ENCODE measurements around the gene MRPL4. TPM values are rescaled to one million over a fixed set of nuclear protein-coding genes. Genes with fewer than 3 reads are reported as not detected.
A peak's percentile ranks its signal among the peaks of the same experiment; 100 is the strongest.

The MRPL4 gene
- polyA plus RNA-seq, 1 of the 3 experiments (the other 2 are of a cell fraction): 110 TPM

- H3K4me3 ChIP-seq (ENCODE audit: low read depth in 2 of 2, low read length in 1 of 2): no peak overlapping the region; a peak in 1 of 4 replicates
- no peaks in the 10 kb centered on the region for H3K27me3 ChIP-seq (ENCODE audit: insufficient read depth)
- H3K9me3 ChIP-seq: no peaks in the 10 kb centered on the region
- H3K9ac ChIP-seq: no peak overlapping the region
- peaks cover 6 to 23% of the 10 kb centered on the region in 2 experiments for H3K36me3 ChIP-seq (replicated peaks in 1 of 2; ENCODE audit: control insufficient read depth in 1 of 2, insufficient read depth in 2 of 2, low read length in 1 of 2)
- DNase-seq: peak; percentile 88
- H3K9me2 ChIP-seq: no peaks in the 10 kb centered on the region
- no peaks in the 10 kb centered on the region for H3K79me2 ChIP-seq (ENCODE audit: insufficient read depth)
- no peak overlapping the region for H3K27ac ChIP-seq (ENCODE audit: low read depth in 2 of 2, low read length in 1 of 2)
- 68% methylated on average over 15 of the region's 32 CpGs for WGBS (ENCODE audit: low lambda C conversion rate)
- TF ChIP-seq CHD2 (IDR thresholded peaks at IDR 0.05; ENCODE audit: low read length, partially characterized antibody) (no peak), RAD21 (IDR thresholded peaks at IDR 0.05; ENCODE audit: low read length) (peak; percentile 73), EP300 (IDR thresholded peaks at IDR 0.05; ENCODE audit: borderline replicate concordance in 1 of 2, low read depth in 1 of 2, low read length in 1 of 2) (no peak), USF2 (IDR thresholded peaks at IDR 0.05; ENCODE audit: borderline replicate concordance, low read depth, low read length) (no peak), SMC3 (IDR thresholded peaks at IDR 0.05; ENCODE audit: low read depth, low read length) (peak; percentile 52), MXI1 (IDR thresholded peaks at IDR 0.05; ENCODE audit: low read depth, low read length) (no peak), NRF1 (IDR thresholded peaks at IDR 0.05; ENCODE audit: low read depth, low read length) (no peak), POLR2AphosphoS5 (IDR thresholded peaks at IDR 0.05; ENCODE audit: low read depth, low read length) (0 out of 2 replicates have a peak, but pooled peaks have one; percentile 9), GABPA (IDR thresholded peaks at IDR 0.05; ENCODE audit: low read depth) (no peak), RFX5 (IDR thresholded peaks at IDR 0.05; ENCODE audit: low read length) (no peak), MEF2A (IDR thresholded peaks at IDR 0.05; ENCODE audit: borderline replicate concordance, low read depth) (no peak), NFIC (IDR thresholded peaks at IDR 0.05; ENCODE audit: borderline replicate concordance) (no peak)
- TF ChIP-seq, protein P1, sequence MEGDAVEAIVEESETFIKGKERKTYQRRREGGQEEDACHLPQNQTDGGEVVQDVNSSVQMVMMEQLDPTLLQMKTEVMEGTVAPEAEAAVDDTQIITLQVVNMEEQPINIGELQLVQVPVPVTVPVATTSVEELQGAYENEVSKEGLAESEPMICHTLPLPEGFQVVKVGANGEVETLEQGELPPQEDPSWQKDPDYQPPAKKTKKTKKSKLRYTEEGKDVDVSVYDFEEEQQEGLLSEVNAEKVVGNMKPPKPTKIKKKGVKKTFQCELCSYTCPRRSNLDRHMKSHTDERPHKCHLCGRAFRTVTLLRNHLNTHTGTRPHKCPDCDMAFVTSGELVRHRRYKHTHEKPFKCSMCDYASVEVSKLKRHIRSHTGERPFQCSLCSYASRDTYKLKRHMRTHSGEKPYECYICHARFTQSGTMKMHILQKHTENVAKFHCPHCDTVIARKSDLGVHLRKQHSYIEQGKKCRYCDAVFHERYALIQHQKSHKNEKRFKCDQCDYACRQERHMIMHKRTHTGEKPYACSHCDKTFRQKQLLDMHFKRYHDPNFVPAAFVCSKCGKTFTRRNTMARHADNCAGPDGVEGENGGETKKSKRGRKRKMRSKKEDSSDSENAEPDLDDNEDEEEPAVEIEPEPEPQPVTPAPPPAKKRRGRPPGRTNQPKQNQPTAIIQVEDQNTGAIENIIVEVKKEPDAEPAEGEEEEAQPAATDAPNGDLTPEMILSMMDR (IDR thresholded peaks at IDR 0.05): peak; percentile 73
- H4K20me1 ChIP-seq (ENCODE audit: insufficient read depth): no peaks in the 10 kb centered on the region
- peaks cover 10% of the 10 kb centered on the region for H3F3A ChIP-seq (replicated peaks; ENCODE audit: insufficient read depth)
- H2AFZ ChIP-seq (ENCODE audit: low read depth): no peak overlapping the region
- no peaks in the 10 kb centered on the region; a peak in 1 of 4 replicates for H3K4me1 ChIP-seq (ENCODE audit: control insufficient read depth in 1 of 2, insufficient read depth in 2 of 2, low read depth in 1 of 2, low read length in 1 of 2)
- CTCF ChIA-PET: interaction anchor here (0.6 to 17.2 kb wide), 57 partner anchors 9 to 334 kb away, joined by 3 to 596 read pairs (median 4); partner anchors contain the start of genes CDC37, DNMT1, FDX2 and ICAM1
- H3K4me2 ChIP-seq: no peak overlapping the region
- POLR2A ChIA-PET: interaction anchor here (0.6 to 1.5 kb wide), 6 partner anchors 10 to 132 kb away, joined by 3 to 4 read pairs (median 3); partner anchors contain the start of genes DNMT1 and TYK2
These were observed 7.3 kb downstream of the MRPL4 start for GRCh38 chr19:10259162-10259905.

DNA sequence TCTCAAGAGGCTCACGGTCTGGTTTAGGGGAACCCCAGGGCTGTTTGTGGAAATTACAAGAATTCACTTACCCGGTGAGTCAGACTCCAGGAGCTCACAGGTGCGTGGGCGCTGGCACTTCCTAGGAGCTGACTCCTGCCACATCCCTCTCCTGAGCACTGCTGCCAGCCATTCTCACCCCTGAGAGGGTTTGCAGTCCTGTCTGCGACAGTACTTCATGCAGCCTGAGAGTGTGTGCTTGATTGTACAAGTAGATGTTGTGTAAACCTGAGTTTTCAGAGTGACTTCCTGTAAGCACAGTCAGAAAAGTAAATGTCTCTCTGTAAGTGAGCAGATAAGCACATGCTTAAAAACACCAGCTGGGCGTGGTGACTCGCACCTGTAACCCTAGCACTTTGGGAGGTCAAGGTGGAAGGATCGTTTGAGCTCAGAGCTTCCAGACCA lies 8.1 kb downstream of the MRPL4 start:
- Histone ChIP-seq H3F3A (replicated peaks; ENCODE audit: insufficient read depth) (peaks cover 10% of the 10 kb centered on the region), H3K4me3 (ENCODE audit: low read depth in 2 of 2, low read length in 1 of 2) (no peak overlapping the region), H3K36me3 (replicated peaks in 1 of 2; ENCODE audit: control insufficient read depth in 1 of 2, insufficient read depth in 2 of 2, low read length in 1 of 2) (peaks cover 6 to 21% of the 10 kb centered on the region in 2 experiments), H3K9ac (no peak overlapping the region), H3K9me3 (no peaks in the 10 kb centered on the region), H2AFZ (ENCODE audit: low read depth) (no peak overlapping the region), H3K79me2 (ENCODE audit: insufficient read depth) (no peaks in the 10 kb centered on the region), H3K27me3 (ENCODE audit: insufficient read depth) (no peaks in the 10 kb centered on the region), H3K4me2 (no peak overlapping the region), H4K20me1 (ENCODE audit: insufficient read depth) (no peaks in the 10 kb centered on the region), H3K4me1 (ENCODE audit: control insufficient read depth in 1 of 2, insufficient read depth in 2 of 2, low read depth in 1 of 2, low read length in 1 of 2) (no peaks in the 10 kb centered on the region; a peak in 1 of 4 replicates), H3K27ac (ENCODE audit: low read depth in 2 of 2, low read length in 1 of 2) (no peak overlapping the region), H3K9me2 (no peaks in the 10 kb centered on the region)
- DNase-seq: no peak
- CTCF ChIA-PET: interaction anchor here (0.6 to 17.2 kb wide), 18 partner anchors 9 to 328 kb away, joined by 3 to 596 read pairs (median 8); partner anchors contain the start of genes ICAM1, ICAM4, ICAM5 and TYK2
- WGBS (ENCODE audit: low lambda C conversion rate): 76% methylated on average over 8 of the region's 8 CpGs
- POLR2A ChIA-PET: no interaction called here
- TF ChIP-seq GATA2 (CRISPR knock-in tag; IDR thresholded peaks at IDR 0.05) (no peak), SMC3 (IDR thresholded peaks at IDR 0.05; ENCODE audit: low read depth, low read length) (no peak), RFX5 (IDR thresholded peaks at IDR 0.05; ENCODE audit: low read length) (no peak), RAD21 (IDR thresholded peaks at IDR 0.05; ENCODE audit: low read length) (no peak)
- TF ChIP-seq, protein P2, sequence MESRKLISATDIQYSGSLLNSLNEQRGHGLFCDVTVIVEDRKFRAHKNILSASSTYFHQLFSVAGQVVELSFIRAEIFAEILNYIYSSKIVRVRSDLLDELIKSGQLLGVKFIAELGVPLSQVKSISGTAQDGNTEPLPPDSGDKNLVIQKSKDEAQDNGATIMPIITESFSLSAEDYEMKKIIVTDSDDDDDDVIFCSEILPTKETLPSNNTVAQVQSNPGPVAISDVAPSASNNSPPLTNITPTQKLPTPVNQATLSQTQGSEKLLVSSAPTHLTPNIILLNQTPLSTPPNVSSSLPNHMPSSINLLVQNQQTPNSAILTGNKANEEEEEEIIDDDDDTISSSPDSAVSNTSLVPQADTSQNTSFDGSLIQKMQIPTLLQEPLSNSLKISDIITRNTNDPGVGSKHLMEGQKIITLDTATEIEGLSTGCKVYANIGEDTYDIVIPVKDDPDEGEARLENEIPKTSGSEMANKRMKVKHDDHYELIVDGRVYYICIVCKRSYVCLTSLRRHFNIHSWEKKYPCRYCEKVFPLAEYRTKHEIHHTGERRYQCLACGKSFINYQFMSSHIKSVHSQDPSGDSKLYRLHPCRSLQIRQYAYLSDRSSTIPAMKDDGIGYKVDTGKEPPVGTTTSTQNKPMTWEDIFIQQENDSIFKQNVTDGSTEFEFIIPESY (IDR thresholded peaks at IDR 0.05; ENCODE audit: borderline replicate concordance, low read depth): no peak
- TF ChIP-seq, protein P3, sequence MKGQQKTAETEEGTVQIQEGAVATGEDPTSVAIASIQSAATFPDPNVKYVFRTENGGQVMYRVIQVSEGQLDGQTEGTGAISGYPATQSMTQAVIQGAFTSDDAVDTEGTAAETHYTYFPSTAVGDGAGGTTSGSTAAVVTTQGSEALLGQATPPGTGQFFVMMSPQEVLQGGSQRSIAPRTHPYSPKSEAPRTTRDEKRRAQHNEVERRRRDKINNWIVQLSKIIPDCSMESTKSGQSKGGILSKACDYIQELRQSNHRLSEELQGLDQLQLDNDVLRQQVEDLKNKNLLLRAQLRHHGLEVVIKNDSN (IDR thresholded peaks at IDR 0.05; ENCODE audit: borderline replicate concordance, low read depth): no peak
- TF ChIP-seq, protein P4, sequence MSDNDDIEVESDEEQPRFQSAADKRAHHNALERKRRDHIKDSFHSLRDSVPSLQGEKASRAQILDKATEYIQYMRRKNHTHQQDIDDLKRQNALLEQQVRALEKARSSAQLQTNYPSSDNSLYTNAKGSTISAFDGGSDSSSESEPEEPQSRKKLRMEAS (IDR thresholded peaks at IDR 0.05; ENCODE audit: low read depth): no peak
- TF ChIP-seq, protein P5, sequence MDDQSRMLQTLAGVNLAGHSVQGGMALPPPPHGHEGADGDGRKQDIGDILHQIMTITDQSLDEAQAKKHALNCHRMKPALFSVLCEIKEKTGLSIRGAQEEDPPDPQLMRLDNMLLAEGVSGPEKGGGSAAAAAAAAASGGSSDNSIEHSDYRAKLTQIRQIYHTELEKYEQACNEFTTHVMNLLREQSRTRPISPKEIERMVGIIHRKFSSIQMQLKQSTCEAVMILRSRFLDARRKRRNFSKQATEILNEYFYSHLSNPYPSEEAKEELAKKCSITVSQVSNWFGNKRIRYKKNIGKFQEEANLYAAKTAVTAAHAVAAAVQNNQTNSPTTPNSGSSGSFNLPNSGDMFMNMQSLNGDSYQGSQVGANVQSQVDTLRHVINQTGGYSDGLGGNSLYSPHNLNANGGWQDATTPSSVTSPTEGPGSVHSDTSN (IDR thresholded peaks at IDR 0.05): no peak
